ENCODE data around the gene RPN2. TPM values are rescaled to one million over a fixed set of nuclear protein-coding genes. Genes with fewer than 3 reads are reported as not detected.

Gene RPN2
- total RNA-seq, 1 donor from 2014 or later: 247 TPM

- peak; percentile 30 for DNase-seq
Observed at GRCh38 chr20:37270576-37271420, 91.7 kb downstream of the RPN2 start.

GRCh38 chr20:37271421-37271768 lies 92.3 kb downstream of the RPN2 start:
- DNase-seq: no peak

- DNase-seq: no peak
Observed at GRCh38 chr20:37273988-37274387, 94.9 kb downstream of the RPN2 start.

GRCh38 chr20:37274851-37275524 lies 95.9 kb downstream of the RPN2 start:
- no peak for DNase-seq

GRCh38 chr20:37276494-37277252 lies 97.5 kb downstream of the RPN2 start:
- peak; percentile 79 for DNase-seq

- DNase-seq: no peak
Observed at GRCh38 chr20:37277253-37277593, 98.1 kb downstream of the RPN2 start.

- DNase-seq: no peak
Observed at GRCh38 chr20:37278966-37279590, 99.9 kb downstream of the RPN2 start.

- no peak for DNase-seq
Observed at GRCh38 chr20:37279820-37280219, 100.7 kb downstream of the RPN2 start.

GRCh38 chr20:37280403-37280802 lies 101.3 kb downstream of the RPN2 start:
- no peak for DNase-seq

- DNase-seq: peak; percentile 27
Observed at GRCh38 chr20:37282556-37282955, 103.4 kb downstream of the RPN2 start.

GRCh38 chr20:37283530-37284195 lies 104.5 kb downstream of the RPN2 start:
- DNase-seq: no peak

GRCh38 chr20:37284691-37285161 lies 105.6 kb downstream of the RPN2 start:
- no peak for DNase-seq

GRCh38 chr20:37285664-37286374 lies 106.7 kb downstream of the RPN2 start:
- no peak for DNase-seq

- DNase-seq: no peak
Observed at GRCh38 chr20:37288091-37288490, 109.0 kb downstream of the RPN2 start.

- no peak for DNase-seq
Observed at GRCh38 chr20:37290158-37290810, 111.2 kb downstream of the RPN2 start.

Other genes starting within 250 kb of the RPN2 start
- gene SAMHD1, start 227.6 kb upstream of the RPN2 start, total RNA-seq: 54.5 and 57.6 TPM in 2 replicates
- gene RBL1, start 83.3 kb upstream of the RPN2 start, total RNA-seq: 12.8 and 17.7 TPM in 2 replicates
- 0.74 and 1.5 TPM in 2 replicates for gene MROH8, start 218 bp downstream of the RPN2 start, total RNA-seq
- not detected in 2 replicates for gene GHRH, start 82.5 kb downstream of the RPN2 start, total RNA-seq
- gene MANBAL, start 110.3 kb downstream of the RPN2 start, total RNA-seq: 7.8 and 14.4 TPM in 2 replicates
- gene SRC, start 166.8 kb downstream of the RPN2 start, total RNA-seq: 1.5 and 4.1 TPM in 2 replicates